COR-L47 (cell line): Measurements from ENCODE around the gene SFSWAP.
"Not testable (repeated sequence)": the region's sequence is repeated elsewhere in the genome, so short reads cannot be mapped to it uniquely, and the experiment has no call there.

Experiments
- DNase-seq: peaks from one replicate; lab custom pipeline; 2025; lab: John Stamatoyannopoulos, UW

SFSWAP gene

DNA sequence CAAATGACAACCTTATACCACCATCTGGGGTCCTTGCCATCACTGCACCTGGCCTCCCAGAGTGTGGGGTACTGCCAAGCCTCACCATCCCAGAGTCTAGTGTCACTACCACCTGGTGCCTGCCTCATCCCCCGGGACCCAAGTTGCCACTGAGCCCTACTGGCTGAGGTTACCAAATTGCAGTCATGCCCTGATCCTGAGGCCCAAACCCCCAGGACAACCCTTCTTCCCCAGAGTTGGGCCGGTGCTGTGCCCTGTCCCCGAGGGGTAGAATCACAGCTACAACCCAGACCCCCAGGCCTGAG is 8.4 kb upstream of the SFSWAP start:
- DNase-seq, result no peak

DNA sequence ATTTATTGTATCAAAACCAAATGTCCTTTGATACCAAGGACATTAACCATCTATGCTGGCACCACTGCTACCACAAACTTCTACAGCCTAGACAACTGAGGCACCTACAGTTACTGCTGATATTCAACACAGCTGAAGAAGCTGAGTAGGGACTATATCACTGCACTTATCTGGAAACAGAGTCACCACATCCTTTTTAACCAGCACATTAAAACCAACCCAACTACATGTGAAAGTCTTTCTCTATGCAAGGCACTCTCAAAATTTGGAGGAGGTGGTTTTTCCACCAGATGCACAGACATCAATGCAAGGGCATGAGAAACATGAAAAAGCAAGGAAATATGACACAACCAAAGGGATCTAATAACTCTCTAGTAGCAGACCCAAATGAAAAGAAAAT is 7.7 kb upstream of the SFSWAP start:
- DNase-seq, result no peak

DNA sequence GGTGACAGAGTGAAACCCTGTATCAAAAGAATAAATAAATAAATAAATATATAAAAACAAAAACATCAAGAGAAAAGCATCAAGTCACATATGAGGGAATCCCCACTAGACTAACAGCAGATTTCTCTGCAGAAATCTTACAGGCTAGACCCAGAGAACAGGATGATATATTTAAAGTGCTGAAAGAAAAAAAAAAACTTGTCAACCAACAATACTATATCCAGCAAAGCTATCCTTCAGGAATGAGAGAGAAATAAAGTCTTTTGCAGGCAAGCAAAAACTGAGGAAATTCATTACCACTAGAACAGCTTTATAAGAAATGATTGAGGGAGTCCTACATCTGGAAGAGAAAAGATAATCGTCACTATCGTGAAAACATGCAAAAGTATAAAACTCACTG is 6.4 kb upstream of the SFSWAP start:
- no peak for DNase-seq

DNA sequence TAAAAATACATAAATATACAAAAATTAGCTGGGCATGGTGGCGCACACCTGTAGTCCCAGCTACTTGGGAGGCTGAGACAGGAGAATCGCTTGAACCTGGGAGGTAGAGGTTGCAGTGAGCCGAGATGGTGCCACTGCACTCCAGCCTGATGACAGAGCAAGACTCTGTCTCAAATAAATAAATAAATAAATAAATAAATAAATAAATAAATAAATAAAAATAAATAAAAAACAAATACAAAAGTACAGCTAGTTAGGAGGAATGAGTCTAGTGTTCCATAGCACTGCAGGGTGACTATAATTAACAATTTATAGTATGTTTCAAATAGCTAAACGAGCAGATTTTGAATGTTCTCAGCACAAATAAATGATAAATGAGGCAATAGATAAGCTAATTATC is 4.2 kb upstream of the SFSWAP start:
- DNase-seq, result not testable (repeated sequence)

DNA sequence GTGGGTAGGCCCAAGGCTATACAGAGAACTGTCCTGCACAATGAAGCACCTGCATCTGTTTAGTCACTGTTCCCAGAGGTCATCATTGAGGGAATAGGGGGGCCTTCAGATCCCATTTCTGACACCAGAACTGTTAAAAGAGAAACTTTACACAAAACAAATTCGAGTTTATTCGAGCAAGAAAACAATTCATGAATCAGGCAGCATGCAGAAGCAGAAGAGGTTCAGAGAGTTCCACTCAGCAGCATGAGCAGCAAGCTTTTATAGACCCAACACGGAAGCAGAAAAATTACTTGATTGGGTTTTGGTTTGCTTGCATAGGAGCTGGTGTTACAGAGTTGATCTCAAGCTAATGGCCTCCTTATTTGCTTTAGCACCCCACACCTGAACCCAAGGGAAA is 1.7 kb upstream of the SFSWAP start:
- no peak for DNase-seq

DNA sequence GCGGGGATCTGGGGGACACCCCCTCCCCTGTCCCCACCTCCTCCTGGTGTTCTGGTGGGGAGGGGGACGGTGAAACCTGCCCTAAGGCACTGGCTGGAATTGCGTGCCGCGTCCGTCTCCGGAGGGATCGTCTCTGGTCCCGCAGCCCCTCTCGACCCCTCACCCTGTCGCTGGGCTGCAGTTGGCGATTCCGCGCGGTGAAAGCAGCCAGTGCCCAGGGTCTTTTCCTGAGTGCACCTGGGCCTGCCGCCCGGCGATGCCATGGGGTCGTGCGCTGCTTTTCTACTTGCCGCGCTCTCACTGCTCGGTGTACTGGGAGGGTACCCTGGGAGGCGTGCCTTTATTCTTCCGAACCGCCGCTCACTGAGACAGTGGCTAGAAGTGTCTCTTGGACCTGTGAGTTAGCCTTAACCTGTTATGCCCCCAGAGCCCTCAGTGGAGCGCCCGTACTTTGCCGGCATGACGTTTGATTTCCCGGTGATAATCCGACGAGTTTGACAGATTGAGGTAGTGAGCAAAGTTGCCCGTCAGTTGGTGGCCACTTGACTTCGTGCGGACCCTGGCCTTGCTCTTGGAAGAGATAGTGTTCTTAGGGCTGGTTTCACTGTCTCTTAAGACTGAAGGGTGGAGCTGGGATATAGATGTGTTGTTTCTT is 788 bp downstream of the SFSWAP start:
- DNase-seq, result no peak

DNA sequence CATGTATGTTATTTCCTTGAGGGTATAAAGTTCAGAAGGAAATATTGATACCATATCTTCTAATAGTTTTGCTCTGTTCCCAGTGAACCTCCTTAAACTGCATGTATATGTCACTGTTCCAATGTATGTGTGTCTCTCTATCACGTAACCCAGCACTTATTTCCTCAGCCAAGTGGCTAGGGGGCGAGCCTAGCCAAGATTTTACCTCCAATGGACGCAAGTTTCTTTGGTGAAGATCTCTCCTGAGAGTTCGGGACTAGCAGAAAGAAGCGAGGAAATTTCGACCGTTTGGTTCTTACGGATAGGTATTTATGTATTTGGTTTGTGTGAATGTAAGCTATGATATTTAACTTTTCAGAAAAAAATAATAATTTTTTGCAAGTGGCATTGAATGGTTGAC is 2.5 kb downstream of the SFSWAP start:
- no peak for DNase-seq

DNA sequence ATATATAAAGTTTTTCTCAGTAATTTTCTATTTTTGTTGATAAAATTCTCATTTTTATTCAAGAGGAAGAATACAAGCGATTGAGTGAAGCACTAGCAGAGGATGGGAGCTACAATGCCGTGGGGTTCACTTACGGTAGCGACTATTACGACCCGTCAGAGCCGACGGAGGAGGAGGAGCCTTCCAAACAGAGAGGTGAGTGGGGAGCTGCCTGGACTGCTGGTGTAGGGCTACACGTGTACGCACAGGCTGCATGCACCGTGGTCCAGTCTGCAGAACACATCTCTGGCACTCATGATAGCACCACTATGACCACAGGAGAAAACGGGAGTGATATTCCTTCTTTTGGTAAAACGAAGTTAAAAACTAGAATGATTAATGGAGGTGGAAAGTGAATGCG is 3.9 kb downstream of the SFSWAP start:
- no peak for DNase-seq

DNA sequence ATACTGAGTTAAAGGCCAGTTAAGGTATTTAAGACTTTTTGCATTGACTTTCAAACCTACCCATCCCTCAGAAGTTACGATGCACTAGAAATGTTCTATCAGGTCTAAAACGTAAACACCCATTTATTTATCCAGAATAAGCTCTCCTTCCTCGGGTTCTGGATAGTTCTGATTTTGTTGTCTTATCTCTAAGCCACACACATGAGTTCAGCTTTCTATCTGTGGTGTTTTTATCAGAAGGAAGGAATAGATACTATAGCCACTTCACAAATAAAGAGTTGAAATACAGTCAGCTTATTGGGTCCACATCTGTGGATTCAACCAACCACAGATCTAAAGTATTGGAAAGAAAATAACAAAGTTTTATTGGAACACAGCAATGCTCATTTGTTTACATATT is 5.4 kb downstream of the SFSWAP start:
- no peak for DNase-seq

DNA sequence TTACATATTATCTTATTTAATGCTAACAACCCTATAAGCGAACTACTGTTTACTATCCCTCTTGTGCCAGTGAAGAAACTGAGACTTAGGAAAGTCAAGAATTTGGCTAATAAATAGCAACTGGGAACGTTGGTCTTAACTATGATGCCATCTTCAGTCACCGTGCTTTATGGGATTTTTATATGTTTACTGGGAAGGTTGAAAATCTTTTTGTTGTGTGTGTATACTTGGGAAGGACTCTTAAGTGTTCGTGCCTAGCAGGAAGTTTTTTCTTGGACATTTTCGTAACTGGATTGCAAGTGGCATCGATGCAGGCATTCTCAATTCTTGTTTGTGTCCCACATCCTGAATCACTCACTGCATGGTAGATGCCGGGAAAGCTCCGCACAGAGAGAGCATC is 9.4 kb downstream of the SFSWAP start:
- no peak for DNase-seq

DNA sequence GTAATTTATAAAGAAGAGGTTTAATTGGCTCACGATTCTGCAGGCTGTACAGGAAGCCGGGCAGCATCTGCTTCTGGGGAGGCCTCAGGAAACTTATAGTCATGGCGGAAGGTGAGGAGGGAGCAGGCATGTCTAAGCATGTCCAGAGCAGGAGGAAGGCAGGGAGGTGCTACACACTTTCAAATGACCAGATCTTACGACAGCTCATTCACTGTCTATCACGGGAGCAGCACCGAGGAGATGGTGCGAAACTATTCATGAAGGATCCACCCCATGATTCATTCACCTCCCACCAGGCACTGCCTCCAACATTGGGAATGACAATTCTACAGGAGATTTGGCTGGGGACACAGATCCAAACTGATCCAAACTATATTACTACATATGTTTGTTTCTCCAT is 10.0 kb downstream of the SFSWAP start:
- no peak for DNase-seq

DNA sequence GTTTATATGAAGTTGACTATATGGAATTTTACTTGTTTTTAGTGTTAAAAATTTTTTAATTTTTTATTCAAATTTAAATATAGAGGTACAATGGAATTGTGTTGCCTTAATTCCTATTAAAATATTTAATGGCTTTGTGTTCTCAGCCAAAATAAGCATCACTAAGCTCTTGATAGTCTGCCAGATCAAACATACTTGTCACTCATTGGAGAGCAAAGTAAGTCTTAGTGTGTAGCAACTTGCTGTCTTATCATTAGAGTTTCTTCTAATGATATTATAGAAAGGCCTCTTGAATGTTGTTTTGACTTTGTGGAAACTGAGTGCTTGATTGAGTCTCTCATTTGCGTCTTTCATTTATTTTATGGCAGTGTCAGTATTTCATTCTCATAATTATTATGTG is 10.7 kb downstream of the SFSWAP start:
- no peak for DNase-seq

DNA sequence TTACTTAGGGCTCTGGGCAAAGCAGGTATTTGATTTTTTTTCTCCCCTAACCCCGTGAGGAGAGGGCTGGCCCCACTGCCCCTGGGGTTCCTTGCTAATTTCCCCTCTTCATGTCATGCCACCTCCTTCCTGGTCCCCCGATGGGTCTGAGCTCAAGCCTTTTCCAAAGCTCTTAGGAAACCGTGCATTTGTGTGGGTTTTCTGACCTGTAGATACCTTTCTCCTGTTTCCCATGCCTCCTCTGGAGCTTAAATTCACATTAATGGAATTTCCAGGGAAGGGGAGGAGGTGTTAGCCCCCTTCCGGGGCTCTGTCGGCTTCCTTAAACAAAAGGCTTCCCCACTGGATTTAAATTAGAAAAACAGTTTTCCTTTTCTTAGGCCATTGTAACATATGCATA is 12.6 kb downstream of the SFSWAP start:
- DNase-seq, result no peak

DNA sequence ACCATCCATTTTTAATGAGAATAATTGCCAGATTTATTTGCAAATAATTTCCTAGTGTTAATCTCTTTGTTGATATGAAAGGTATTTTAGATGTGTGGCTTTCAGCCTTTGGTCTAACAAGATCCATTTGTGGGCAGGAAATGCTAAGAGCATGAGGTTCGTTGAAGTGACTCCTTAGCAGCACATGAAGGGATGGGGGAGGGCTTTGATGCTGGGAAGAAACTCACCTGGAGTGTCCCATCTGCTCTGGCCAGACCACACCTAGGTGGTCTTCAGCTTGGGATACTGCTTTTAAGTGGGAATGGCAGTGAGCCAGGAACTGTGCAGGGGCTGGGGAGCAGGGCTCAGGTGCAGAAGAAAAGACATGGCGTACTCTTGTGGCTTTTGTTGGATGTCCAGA is 13.6 kb downstream of the SFSWAP start:
- DNase-seq, result no peak

DNA sequence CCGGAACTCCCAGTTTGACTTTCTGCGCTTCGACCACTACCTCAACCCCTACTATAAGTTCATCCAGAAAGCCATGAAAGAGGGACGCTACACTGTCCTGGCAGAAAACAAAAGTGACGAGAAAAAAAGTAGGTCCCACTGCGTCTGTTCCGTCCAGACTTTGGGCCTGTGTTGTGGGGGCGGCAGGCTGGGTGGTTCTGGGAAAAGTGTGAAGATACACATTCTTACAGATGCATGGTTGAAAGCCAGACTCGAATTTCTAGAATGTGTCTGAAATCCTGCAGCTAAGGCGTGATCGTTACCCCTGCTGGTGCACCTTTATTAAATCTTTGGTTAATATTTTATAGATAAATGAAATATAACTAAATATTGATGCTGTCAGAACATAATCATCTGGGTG is 14.6 kb downstream of the SFSWAP start:
- DNase-seq, result no peak

DNA sequence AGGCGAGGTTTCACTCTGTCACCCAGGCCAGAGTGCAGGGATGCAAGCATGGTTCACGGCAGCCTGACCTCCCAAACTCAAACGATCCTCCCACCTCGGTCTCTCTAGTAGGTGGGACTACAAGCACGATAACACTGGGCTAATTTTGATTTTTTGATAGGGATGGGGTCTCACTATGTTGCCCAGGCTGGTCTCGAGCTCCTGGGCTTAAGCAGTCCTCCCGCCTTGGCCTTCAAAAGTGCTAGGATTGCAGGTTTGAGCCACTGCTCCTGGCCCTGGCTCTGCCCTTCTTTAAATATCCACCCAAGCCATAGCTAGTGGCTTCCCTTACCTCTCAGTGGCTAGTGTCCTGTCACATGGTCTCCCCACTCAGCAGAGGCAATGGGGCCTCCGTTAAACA is 17.8 kb downstream of the SFSWAP start:
- DNase-seq, result no peak

DNA sequence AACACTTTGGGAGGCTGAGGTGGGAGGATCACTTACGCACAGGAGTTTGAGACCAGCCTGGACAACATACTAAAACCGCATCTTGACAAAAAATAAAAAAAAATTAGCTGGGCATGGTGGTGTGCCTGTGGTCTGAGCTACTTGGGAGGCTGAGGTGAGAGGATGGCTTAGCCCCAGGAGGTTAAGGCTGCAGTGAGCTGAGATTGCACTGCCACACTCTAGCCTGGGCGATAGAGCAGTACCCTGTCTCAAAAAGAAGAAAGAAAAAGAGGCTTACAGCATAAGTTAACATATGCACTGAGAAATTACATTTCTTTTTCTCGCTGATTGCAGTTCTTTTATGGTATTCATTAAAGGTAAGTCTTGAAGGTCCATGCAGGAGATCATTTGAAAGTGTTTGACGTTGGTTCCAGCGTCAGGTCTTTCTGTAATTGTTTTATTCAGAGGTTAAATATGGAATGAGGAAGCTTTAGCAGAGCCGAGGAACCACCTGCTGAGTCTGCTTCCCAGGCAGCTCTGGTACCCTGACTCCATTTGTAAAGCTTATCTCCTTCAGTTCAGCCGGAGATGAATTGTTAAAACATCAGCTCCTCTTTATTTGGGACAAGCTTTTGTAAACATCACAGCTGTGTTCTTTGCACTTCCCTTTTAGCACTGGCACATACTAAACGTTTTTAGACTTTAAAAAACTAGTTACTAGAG is 18.5 kb downstream of the SFSWAP start:
- DNase-seq, result no peak

DNA sequence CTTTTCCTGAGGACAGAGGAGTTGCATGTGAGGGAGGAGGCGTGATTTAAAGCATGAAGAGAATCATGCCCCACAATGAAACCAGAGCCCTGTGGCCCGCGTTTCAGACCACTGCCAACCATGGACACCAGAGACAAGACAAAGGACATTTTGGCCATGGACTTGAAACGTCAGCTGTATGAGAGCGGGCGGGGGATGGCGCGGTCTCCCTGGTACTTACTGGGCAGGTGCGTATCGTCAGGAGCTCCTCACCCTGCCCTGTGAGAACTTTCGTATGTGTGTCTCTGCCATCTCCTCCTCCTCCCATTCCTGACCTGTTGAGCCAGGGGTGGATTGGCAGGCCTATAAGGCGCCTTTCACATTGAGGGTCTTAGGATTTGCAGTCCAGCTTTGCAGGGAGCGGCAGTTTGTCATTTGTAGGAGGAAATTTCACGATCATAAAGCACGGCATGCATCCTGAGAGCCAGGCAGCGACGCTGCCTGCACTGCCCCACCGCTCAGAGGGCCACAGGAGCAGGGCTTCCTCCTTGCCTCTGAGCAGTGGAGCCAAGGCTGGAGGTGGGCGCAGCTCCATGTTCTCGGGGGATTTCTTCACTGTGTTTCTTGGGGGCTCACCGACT is 22.2 kb downstream of the SFSWAP start:
- DNase-seq, result no peak

DNA sequence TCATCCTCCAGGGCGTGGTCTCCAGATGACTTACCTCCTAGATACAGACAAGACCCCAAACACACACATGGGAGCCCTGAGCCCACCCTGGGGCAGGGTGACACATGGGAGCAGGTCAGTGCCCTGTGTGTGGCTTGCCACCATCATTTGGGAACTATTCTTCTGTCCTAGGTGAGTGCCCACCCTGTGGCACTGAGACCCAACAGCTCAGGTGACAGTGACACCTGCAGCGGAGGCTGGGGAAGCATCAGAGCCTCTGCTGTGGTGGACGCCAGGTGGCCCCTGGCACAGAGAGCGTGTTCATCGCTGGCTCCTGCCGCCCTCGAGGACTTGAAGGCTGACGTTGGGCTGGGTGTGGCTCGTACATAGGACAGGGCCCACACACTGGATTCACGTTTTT is 23.0 kb downstream of the SFSWAP start:
- no peak for DNase-seq

DNA sequence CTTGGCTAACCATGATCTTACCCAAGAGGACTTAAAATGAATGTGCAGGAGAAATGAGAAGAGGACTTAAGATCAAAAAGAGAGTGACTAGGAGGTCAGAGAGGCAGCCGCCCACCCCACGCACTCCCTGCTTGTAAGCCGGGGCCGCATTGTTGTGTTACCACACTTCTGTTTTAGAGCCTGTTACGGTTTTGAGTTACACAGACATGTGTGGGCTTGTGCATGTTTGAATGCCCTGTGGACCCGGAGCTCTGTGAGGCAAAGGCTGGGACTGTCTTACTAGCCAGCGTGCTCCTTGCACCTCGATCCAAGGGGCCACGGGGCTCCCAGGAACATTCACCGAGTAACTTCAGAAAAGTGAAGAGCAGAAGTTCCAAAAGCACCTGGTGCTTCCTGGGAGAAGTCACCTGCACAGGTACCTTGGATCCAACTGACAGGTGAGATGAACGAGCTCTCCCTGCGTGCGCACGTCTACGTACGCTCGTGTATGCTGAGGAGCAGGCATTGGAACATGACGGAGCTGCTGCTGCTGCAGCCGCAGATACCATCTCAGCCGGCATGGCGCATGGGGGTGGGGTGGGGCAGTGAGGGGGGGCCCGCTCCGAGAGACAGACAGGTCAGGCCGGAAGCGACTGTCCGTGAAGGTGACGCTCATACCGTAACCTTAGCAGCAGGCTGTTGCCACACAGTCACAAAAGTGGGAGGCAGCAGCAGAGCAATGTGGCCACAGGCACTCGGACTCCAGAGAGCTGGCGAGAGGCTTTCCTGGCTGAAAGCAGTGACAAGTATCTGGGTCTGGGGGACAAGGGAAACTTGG is 23.7 kb downstream of the SFSWAP start:
- DNase-seq, result no peak

DNA sequence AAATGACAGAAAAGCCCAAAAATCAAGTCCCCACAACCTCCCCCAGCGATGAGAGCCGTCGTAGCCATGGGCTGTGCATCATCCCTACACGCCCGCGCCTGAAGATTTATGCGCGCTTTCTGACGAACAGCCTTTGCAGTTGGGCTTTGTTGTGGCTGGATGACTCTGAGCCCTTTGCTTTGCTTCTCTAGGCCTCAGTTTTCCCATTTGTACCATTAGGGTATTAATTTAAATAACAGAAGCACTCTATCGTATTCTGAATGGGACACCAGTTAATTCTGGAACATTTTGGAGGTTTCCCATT is 24.2 kb downstream of the SFSWAP start:
- DNase-seq, result no peak

DNA sequence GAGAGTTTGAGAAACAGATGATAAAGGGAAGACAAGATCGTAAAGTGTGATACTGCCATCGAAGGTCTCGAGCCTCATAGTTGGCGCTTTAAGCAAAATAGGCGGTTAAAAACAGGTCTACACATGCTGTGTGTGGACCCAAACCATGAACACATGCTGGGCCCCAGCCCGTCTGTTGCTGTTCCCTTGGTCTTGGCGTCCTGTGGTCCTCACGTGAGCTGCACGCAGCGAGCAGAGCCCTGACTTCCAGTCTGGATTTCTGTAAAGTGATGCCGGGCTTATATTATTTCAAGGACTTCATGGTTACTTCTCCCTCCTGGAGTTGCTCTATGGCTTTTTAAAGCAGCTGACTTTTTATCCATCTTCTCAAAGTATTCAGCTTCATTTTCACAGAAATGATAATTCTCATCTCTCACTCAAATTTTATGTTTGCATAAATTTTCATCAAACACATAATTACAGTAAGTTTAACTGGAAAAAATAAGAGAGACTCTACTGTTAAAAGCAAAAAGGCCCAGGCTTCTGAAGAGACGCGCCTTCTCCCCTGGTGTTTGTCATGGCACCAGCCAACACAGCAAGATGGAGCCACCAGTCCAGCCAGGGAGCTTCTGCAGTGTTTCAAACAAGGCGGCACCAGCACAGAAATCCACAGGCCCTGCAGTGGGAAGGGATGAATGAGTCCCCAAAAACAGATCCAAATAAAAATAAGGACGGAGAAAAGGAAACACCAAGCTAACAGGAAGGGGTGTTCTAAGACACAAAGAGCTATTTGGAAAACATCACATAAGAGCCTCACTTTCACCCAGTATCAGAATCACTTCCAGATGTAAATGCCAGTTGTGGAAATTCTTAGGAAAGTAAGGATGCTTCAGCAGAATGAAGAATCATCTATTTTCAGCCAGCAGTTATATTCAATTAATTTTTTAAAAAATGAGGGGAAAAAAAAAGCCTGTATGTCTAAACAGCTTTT is 24.9 kb downstream of the SFSWAP start:
- no peak for DNase-seq
